ENCODE data around the gene ZZZ3.

- TF ChIP-seq CTCF (conservative IDR thresholded peaks at IDR 0.05; ENCODE audit: low read length) = no peak
- no peak for TF ChIP-seq EZH2phosphoT487 (IDR thresholded peaks at IDR 0.05; ENCODE audit: borderline replicate concordance)
Measured at GRCh38 chr1:77680173-77680572, 2.3 kb downstream of the ZZZ3 start.
